CD14-positive monocyte (primary cell): ENCODE data around the gene CNTN2. TPM values are rescaled to one million over a fixed set of nuclear protein-coding genes. Genes with fewer than 3 reads are reported as not detected.

Experiments used
- DNase-seq, 3 donors: peaks; one replicate each; pipeline ENCODE4 v3.0.0-alpha.2; 2011 to 2022
- H2AFZ ChIP-seq: 2 replicates; pipeline ENCODE4 v1.6.0; 2012; ENCODE audit warnings: mild to moderate bottlenecking, low read depth, low read length, inconsistent platforms; ENCODE audit not compliant: insufficient read depth, poor library complexity, severe bottlenecking
- H3K27ac ChIP-seq, 2 donors: 1 replicate in 1 of 2; 2 replicates in 1 of 2; pipeline ENCODE4 v1.5.1; 2012 to 2013; ENCODE audit warnings: low read length in 2 of 2, control low read depth in 1 of 2, inconsistent platforms in 1 of 2, low read depth in 1 of 2, mild to moderate bottlenecking in 1 of 2
- H3K27me3 ChIP-seq, 2 donors: one replicate each; pipeline versions ENCODE4 v1.6.0 to v1.6.1; 2011 to 2013; ENCODE audit warnings: low read length in 2 of 2; ENCODE audit not compliant: control insufficient read depth in 2 of 2, insufficient read depth in 2 of 2
- H3K36me3 ChIP-seq, 2 donors: replicated peaks in 1 of 2; 1 replicate in 1 of 2; 2 replicates in 1 of 2; pipeline versions ENCODE4 v1.5.1 to v1.6.1; 2012 to 2013; ENCODE audit warnings: low read length in 2 of 2, control low read depth in 1 of 2, inconsistent platforms in 1 of 2, mild to moderate bottlenecking in 1 of 2; ENCODE audit not compliant: insufficient read depth in 2 of 2, control insufficient read depth in 1 of 2
- H3K4me1 ChIP-seq, 2 donors: 1 replicate in 1 of 2; 2 replicates in 1 of 2; pipeline versions ENCODE4 v1.5.1 to v1.6.1; 2012 to 2013; ENCODE audit warnings: low read length in 2 of 2, control low read depth in 1 of 2, inconsistent platforms in 1 of 2, mild to moderate bottlenecking in 1 of 2, moderate library complexity in 1 of 2; ENCODE audit not compliant: insufficient read depth in 2 of 2, control insufficient read depth in 1 of 2
- H3K4me2 ChIP-seq: replicated peaks from 2 replicates; pipeline ENCODE3; 2012; ENCODE audit warnings: low read length, moderate library complexity, mild to moderate bottlenecking; ENCODE audit not compliant: poor library complexity, severe bottlenecking; ENCODE audit errors: extremely low read depth
- H3K4me3 ChIP-seq, 3 experiments: fragments of 200-600 bp in 1 of 3; sonication (generic) in 1 of 3; replicated peaks in 1 of 3; 1 replicate in 2 of 3; 2 replicates in 1 of 3; pipeline ENCODE4 v1.5.1; 2011 to 2013; ENCODE audit warnings: low read length in 3 of 3, mild to moderate bottlenecking in 3 of 3, control low read depth in 2 of 3, low read depth in 2 of 3, inconsistent platforms in 1 of 3, moderate library complexity in 1 of 3
- H3K79me2 ChIP-seq: 2 replicates; pipeline ENCODE4 v1.6.0; 2012; ENCODE audit warnings: mild to moderate bottlenecking, control low read depth, inconsistent platforms, low read length, moderate library complexity; ENCODE audit not compliant: insufficient read depth
- H3K9ac ChIP-seq: 2 replicates; pipeline ENCODE4 v1.6.0; 2017; ENCODE audit warnings: low read length, mild to moderate bottlenecking; ENCODE audit not compliant: insufficient read depth, poor library complexity, severe bottlenecking
- H3K9me3 ChIP-seq, 2 donors: replicated peaks in 1 of 2; 1 replicate in 1 of 2; 2 replicates in 1 of 2; pipeline versions ENCODE4 v1.5.1 to v1.6.1; 2012 to 2013; ENCODE audit warnings: low read length in 2 of 2, control low read depth in 1 of 2; ENCODE audit not compliant: control insufficient read depth in 1 of 2, insufficient read depth in 1 of 2
- H4K20me1 ChIP-seq: 2 replicates; pipeline ENCODE4 v1.6.0; 2012; ENCODE audit warnings: mild to moderate bottlenecking, low read length, control low read depth, moderate library complexity; ENCODE audit not compliant: insufficient read depth
- H3K27ac Mint-ChIP-seq, 7 donors: one replicate each; pipeline ENCODE4 v1.8.0; 2020; ENCODE audit warnings: mild to moderate bottlenecking in 7 of 7, mixed read lengths in 7 of 7, moderate library complexity in 6 of 7, inconsistent platforms in 2 of 7
- H3K27me3 Mint-ChIP-seq, 3 donors: one replicate each; pipeline ENCODE4 v1.8.0; 2021 to 2022; ENCODE audit warnings: low read depth in 3 of 3, mild to moderate bottlenecking in 3 of 3, mixed read lengths in 3 of 3, moderate library complexity in 3 of 3, inconsistent platforms in 1 of 3
- H3K36me3 Mint-ChIP-seq, 2 donors: one replicate each; pipeline ENCODE4 v1.8.0; 2020; ENCODE audit warnings: mixed read lengths in 2 of 2, inconsistent platforms in 1 of 2, mild to moderate bottlenecking in 1 of 2
- H3K4me1 Mint-ChIP-seq: one replicate; pipeline ENCODE4 v1.8.0; 2020; ENCODE audit warnings: mild to moderate bottlenecking, mixed read lengths
- H3K4me3 Mint-ChIP-seq, 2 donors: one replicate each; pipeline ENCODE4 v1.8.0; 2020; ENCODE audit warnings: mild to moderate bottlenecking in 2 of 2, mixed read lengths in 2 of 2, moderate library complexity in 1 of 2
- H3K9me3 Mint-ChIP-seq, 7 donors: one replicate each; pipeline ENCODE4 v1.8.0; 2020 to 2022; ENCODE audit warnings: mixed read lengths in 7 of 7, mild to moderate bottlenecking in 6 of 7, moderate library complexity in 6 of 7, inconsistent platforms in 2 of 7
- CTCF ChIP-seq: fragments of 200-600 bp; IDR thresholded peaks from one replicate; pipeline ENCODE4 v1.8.0; 2022; ENCODE audit warnings: antibody characterized with exemption, mild to moderate bottlenecking
- WGBS: methylation state at CpG from one replicate; pipeline ENCODE4 v1.1.5; 2013; ENCODE audit warnings: missing lambda C conversion rate; ENCODE audit not compliant: insufficient coverage; 5-methylcytosine and 5-hydroxymethylcytosine counted together
- intact Hi-C, 2 donors: fragments of 100-400 bp; cut with micrococcal nuclease; formaldehyde crosslinking; loops; one replicate each; pipeline versions ENCODE4 v1.15.0 to v1.15.1; 2023
- polyA plus RNA-seq, 3 donors: library from polyadenylated mRNA; depleted of rRNA in 1 of 3; unstranded in 2 of 3; stranded (reverse) in 1 of 3; fragments of 300-500 nt in 2 of 3; fragments of >200 nt in 1 of 3; fragmentation: Illumina TruSeq in 2 of 3; gene quantifications; 1 replicate in 2 of 3; 2 replicates in 1 of 3; pipeline ENCODE4 v1.2.3, GENCODE V29; 2012 to 2021

The CNTN2 gene
- polyA plus RNA-seq, 3 donors = not detected

- Mint-ChIP-seq H3K4me3 (no peak overlapping the region), H3K9me3 (peaks cover 0 to 3% (median 0%) of the 10 kb centered on the region in 7 donors), H3K27ac (no peak overlapping the region), H3K4me1 (no peaks in the 10 kb centered on the region), H3K27me3 (peaks cover 54 to 70% (median 62%) of the 10 kb centered on the region in 3 donors), H3K36me3 (no peaks in the 10 kb centered on the region)
- no peak overlapping the region for H3K9ac ChIP-seq
- H4K20me1 ChIP-seq = no peaks in the 10 kb centered on the region
- no peak overlapping the region for H3K4me2 ChIP-seq
- no peak overlapping the region for H3K27ac ChIP-seq
- H3K4me1 ChIP-seq = no peaks in the 10 kb centered on the region
- peaks cover 20 to 54% of the 10 kb centered on the region in 2 donors for H3K27me3 ChIP-seq
- TF ChIP-seq CTCF = no peak
- H2AFZ ChIP-seq = no peak overlapping the region
- peaks cover 0 to 11% of the 10 kb centered on the region in 2 donors for H3K9me3 ChIP-seq
- intact Hi-C loops = no loop called here
- H3K36me3 ChIP-seq = no peaks in the 10 kb centered on the region
- H3K4me3 ChIP-seq = no peak overlapping the region
- DNase-seq = no peak
- WGBS = 31% methylated on average over 5 of the region's 5 CpGs
- H3K79me2 ChIP-seq = no peaks in the 10 kb centered on the region
Observed at GRCh38 chr1:205044741-205045140, 1.7 kb downstream of the CNTN2 start.

- Histone ChIP-seq H3K9me3 (peaks cover 0 to 11% of the 10 kb centered on the region in 2 donors), H3K9ac (no peak overlapping the region), H2AFZ (no peak overlapping the region), H3K36me3 (no peaks in the 10 kb centered on the region), H3K79me2 (no peaks in the 10 kb centered on the region), H3K4me2 (no peak overlapping the region), H3K4me3 (no peak overlapping the region), H3K4me1 (no peaks in the 10 kb centered on the region), H3K27me3 (peaks cover 20 to 54% of the 10 kb centered on the region in 2 donors), H3K27ac (no peak overlapping the region), H4K20me1 (no peaks in the 10 kb centered on the region)
- DNase-seq = no peak
- peaks cover 0 to 3% (median 0%) of the 10 kb centered on the region in 7 donors for H3K9me3 Mint-ChIP-seq
- intact Hi-C loops = no loop called here
- H3K4me1 Mint-ChIP-seq = no peaks in the 10 kb centered on the region
- H3K4me3 Mint-ChIP-seq = peak overlapping the region in 1 of 2 donors; percentile 67
- no peak for TF ChIP-seq CTCF
- H3K36me3 Mint-ChIP-seq = no peaks in the 10 kb centered on the region
- H3K27me3 Mint-ChIP-seq = peaks cover 53 to 67% (median 60%) of the 10 kb centered on the region in 3 donors
- H3K27ac Mint-ChIP-seq = no peak overlapping the region
- WGBS = 40% methylated on average over 9 of the region's 11 CpGs
Observed at GRCh38 chr1:205045146-205045545, 2.1 kb downstream of the CNTN2 start.
